ENCODE measurements around the gene CHMP2A. TPM values are rescaled to one million over a fixed set of nuclear protein-coding genes. Genes with fewer than 3 reads are reported as not detected.
A peak's percentile ranks its signal among the peaks of the same experiment; 100 is the strongest.

Gene CHMP2A
- total and polyA plus RNA-seq, 2 experiments from 2014 or later, result 92.2 to 145 TPM

- peak; percentile 80 for TF ChIP-seq POLR2AphosphoS5 (IDR thresholded peaks at IDR 0.05; ENCODE audit: low read depth)
- peak; percentile 64 for TF ChIP-seq ETS1 (IDR thresholded peaks at IDR 0.05)
- TF ChIP-seq CREB1 (CRISPR knock-in tag; IDR thresholded peaks at IDR 0.05; ENCODE audit: low read depth), result peak; percentile 10; the same call in 1 of the 2 replicates
- TF ChIP-seq REST (IDR thresholded peaks at IDR 0.05; ENCODE audit: unreplicated experiment), result no peak
- DNase-seq (ENCODE audit: low spot score) (peak; percentile 97), ATAC-seq (peak; percentile 98)
- peak overlapping the region; percentile 79 for H3K4me2 ChIP-seq
- H3K27me3 ChIP-seq (ENCODE audit: insufficient read depth), result peaks cover 15% of the 10 kb centered on the region; the same call in 1 of the 2 replicates
- peak overlapping the region; percentile 32; the same call in 1 of the 2 replicates for H2AFZ ChIP-seq
- H3K4me1 Mint-ChIP-seq, result peaks cover 11% of the 10 kb centered on the region
- H3K4me1 ChIP-seq (ENCODE audit: insufficient read depth), result peaks cover 7% of the 10 kb centered on the region; the same call in 1 of the 2 replicates
- H3K4me3 Mint-ChIP-seq, result peak overlapping the region; percentile 74
- peak overlapping the region; percentile 98 for H3K27ac Mint-ChIP-seq
- no peaks in the 10 kb centered on the region for H3K36me3 Mint-ChIP-seq (ENCODE audit: low read depth)
- no peaks in the 10 kb centered on the region for H3K36me3 ChIP-seq (ENCODE audit: insufficient read depth)
- H3K9me2 ChIP-seq (ENCODE audit: insufficient read depth), result no peaks in the 10 kb centered on the region
- H3K4me3 ChIP-seq, result peak overlapping the region; percentile 60
- no peaks in the 10 kb centered on the region for H4K20me1 ChIP-seq (replicated peaks; ENCODE audit: insufficient read depth)
- no peaks in the 10 kb centered on the region for H3K79me2 ChIP-seq (replicated peaks; ENCODE audit: insufficient read depth)
- H3F3A ChIP-seq (replicated peaks; ENCODE audit: low read depth), result peaks cover 11% of the 10 kb centered on the region
- H3K27me3 Mint-ChIP-seq (ENCODE audit: insufficient read depth, low read depth, poor library complexity), result peaks cover 21% of the 10 kb centered on the region
- H3K27ac ChIP-seq (ENCODE audit: low read depth), result peak overlapping the region; percentile 93
- no peaks in the 10 kb centered on the region for H3K9me3 Mint-ChIP-seq
These were observed 16.4 kb downstream of the CHMP2A start for GRCh38 chr19:58538257-58539168.

- H3K27me3 Mint-ChIP-seq (ENCODE audit: insufficient read depth, low read depth, poor library complexity), result peaks cover 10% of the 10 kb centered on the region
- Histone ChIP-seq H3K9me2 (ENCODE audit: insufficient read depth) (no peaks in the 10 kb centered on the region), H3K27me3 (ENCODE audit: insufficient read depth) (peaks cover 6% of the 10 kb centered on the region; the same call in 1 of the 2 replicates), H3K4me1 (ENCODE audit: insufficient read depth) (peaks cover 7% of the 10 kb centered on the region; the same call in 1 of the 2 replicates), H3K79me2 (replicated peaks; ENCODE audit: insufficient read depth) (no peaks in the 10 kb centered on the region), H2AFZ (no peak overlapping the region), H3K4me3 (peak overlapping the region; percentile 60; the same call in 1 of the 2 replicates), H3K36me3 (ENCODE audit: insufficient read depth) (no peaks in the 10 kb centered on the region), H3K27ac (ENCODE audit: low read depth) (peak overlapping the region; percentile 93), H4K20me1 (replicated peaks; ENCODE audit: insufficient read depth) (no peaks in the 10 kb centered on the region), H3K4me2 (peak overlapping the region; percentile 79), H3F3A (replicated peaks; ENCODE audit: low read depth) (peaks cover 6% of the 10 kb centered on the region; the same call in 1 of the 2 replicates)
- peak overlapping the region; percentile 98 for H3K27ac Mint-ChIP-seq
- ATAC-seq (no peak), DNase-seq (ENCODE audit: low spot score) (no peak)
- H3K9me3 Mint-ChIP-seq, result no peaks in the 10 kb centered on the region
- H3K36me3 Mint-ChIP-seq (ENCODE audit: low read depth), result no peaks in the 10 kb centered on the region
- peaks cover 14% of the 10 kb centered on the region for H3K4me1 Mint-ChIP-seq
- peak overlapping the region; percentile 74; the same call in 2 of the 3 replicates for H3K4me3 Mint-ChIP-seq
- no peak for TF ChIP-seq STAT1 (IDR thresholded peaks at IDR 0.05; ENCODE audit: unreplicated experiment)
- no peak for TF ChIP-seq ZNF114 (CRISPR knock-in tag; IDR thresholded peaks at IDR 0.05)
- no peak for TF ChIP-seq CTCF (conservative IDR thresholded peaks at IDR 0.05; ENCODE audit: low read depth in 2 of 2)
- no peak for TF ChIP-seq EZH2 (IDR thresholded peaks at IDR 0.05; ENCODE audit: low read depth, unreplicated experiment)
- no peak for TF ChIP-seq REST (IDR thresholded peaks at IDR 0.05; ENCODE audit: unreplicated experiment)
- TF ChIP-seq CREB1 (CRISPR knock-in tag; IDR thresholded peaks at IDR 0.05; ENCODE audit: low read depth), result no peak
- TF ChIP-seq POLR2AphosphoS5 (IDR thresholded peaks at IDR 0.05; ENCODE audit: low read depth), result no peak
- TF ChIP-seq EZH2phosphoT487 (IDR thresholded peaks at IDR 0.05; ENCODE audit: unreplicated experiment), result no peak
These were observed 17.8 kb downstream of the CHMP2A start for GRCh38 chr19:58536852-58537798.

Measured in GM23338 (cell line).